ENCODE measurements around the gene CCDC197. TPM values are rescaled to one million over a fixed set of nuclear protein-coding genes. Genes with fewer than 3 reads are reported as not detected.
A peak's percentile ranks its signal among the peaks of the same experiment; 100 is the strongest.

Gene CCDC197
- total RNA-seq, 2 experiments from 2014 or later, result not detected

DNA sequence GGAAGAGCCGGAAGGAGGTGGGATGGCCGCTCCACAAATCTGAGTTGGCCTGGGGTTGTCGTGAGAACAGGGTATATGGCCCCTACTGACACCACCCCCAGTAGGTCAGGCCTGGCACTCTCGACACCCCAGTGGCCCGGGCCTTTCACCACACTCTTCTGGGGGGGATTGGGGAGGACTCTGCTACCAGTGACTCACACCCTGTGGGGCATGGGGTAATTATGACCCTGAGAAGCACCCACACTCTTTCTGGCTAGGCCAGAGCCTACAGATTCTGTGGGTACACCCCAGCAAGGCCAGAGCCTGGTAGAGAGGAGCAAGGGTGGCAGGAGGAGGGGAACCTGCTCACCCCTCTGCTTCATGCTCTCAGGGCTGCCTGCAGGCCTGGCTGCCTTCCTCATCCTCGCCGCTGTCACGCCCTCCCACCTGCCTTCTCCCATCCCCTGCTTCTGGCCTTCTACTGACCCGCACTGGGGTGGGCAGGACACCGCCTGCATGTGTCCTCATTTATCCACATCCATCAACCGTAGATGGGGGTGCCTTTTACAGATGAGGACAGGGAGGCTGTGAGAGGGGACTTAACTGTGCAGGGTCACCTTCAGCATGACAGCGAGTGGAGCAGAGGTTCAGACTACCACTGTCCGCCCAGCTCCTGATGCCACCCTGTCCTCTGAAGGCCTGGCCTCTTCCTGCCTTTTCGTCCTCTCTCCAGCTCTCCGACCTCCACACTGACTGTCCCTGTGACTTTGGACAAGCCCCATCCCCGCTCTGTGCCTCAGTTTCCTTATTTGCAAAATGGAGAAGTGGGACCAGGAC is 39.1 kb upstream of the CCDC197 start:
- no peak overlapping the region for H2AFZ ChIP-seq (ENCODE audit: low read length)
- H4K20me1 ChIP-seq (ENCODE audit: insufficient read depth, low read length), result no peaks in the 10 kb centered on the region
- peaks cover 2% of the 10 kb centered on the region; the same call in 1 of the 2 replicates for H3K36me3 ChIP-seq (ENCODE audit: insufficient read depth, low read length)
- H3K4me3 ChIP-seq (ENCODE audit: low read depth, low read length, poor library complexity, severe bottlenecking), result no peak overlapping the region
- TF ChIP-seq, protein P1, sequence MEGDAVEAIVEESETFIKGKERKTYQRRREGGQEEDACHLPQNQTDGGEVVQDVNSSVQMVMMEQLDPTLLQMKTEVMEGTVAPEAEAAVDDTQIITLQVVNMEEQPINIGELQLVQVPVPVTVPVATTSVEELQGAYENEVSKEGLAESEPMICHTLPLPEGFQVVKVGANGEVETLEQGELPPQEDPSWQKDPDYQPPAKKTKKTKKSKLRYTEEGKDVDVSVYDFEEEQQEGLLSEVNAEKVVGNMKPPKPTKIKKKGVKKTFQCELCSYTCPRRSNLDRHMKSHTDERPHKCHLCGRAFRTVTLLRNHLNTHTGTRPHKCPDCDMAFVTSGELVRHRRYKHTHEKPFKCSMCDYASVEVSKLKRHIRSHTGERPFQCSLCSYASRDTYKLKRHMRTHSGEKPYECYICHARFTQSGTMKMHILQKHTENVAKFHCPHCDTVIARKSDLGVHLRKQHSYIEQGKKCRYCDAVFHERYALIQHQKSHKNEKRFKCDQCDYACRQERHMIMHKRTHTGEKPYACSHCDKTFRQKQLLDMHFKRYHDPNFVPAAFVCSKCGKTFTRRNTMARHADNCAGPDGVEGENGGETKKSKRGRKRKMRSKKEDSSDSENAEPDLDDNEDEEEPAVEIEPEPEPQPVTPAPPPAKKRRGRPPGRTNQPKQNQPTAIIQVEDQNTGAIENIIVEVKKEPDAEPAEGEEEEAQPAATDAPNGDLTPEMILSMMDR (conservative IDR thresholded peaks at IDR 0.05; ENCODE audit: low read length), result no peak
- TF ChIP-seq EZH2phosphoT487 (IDR thresholded peaks at IDR 0.05; ENCODE audit: borderline replicate concordance, low read depth, low read length), result no peak
- H3K4me2 ChIP-seq (ENCODE audit: low read length), result peak overlapping the region; percentile 95
- H3K4me1 ChIP-seq (ENCODE audit: insufficient read depth, low read length, poor library complexity, severe bottlenecking), result peaks cover 100% of the 10 kb centered on the region
- intact Hi-C loops (cut with micrococcal nuclease; ENCODE audit: unreplicated experiment), result loop anchor here (10.0 kb wide), 2 partner anchors 1197 to 1707 kb away; partner anchors contain the start of gene DICER1
- no TSS peak for BruUV-seq (replicated peaks)
- H3K27ac ChIP-seq (ENCODE audit: low read depth, low read length, poor library complexity, severe bottlenecking), result peak overlapping the region; percentile 92
- H3K9me2 ChIP-seq (ENCODE audit: insufficient read depth, low read length), result no peaks in the 10 kb centered on the region
- ChIA-PET CTCF (ENCODE audit: unreplicated experiment) (interaction anchor here (0.5 to 1.2 kb wide), 2 partner anchors 12 to 13 kb away, joined by 3 read pairs; no protein-coding TSS in a partner anchor), POLR2A (interaction anchor here (0.7 to 6.3 kb wide), 6 partner anchors 10 to 1215 kb away, joined by 3 to 70 read pairs (median 10); partner anchors contain the start of genes ASB2, DDX24 and IFI27L1)
- H3K79me2 ChIP-seq (ENCODE audit: insufficient read depth, low read depth, low read length), result no peaks in the 10 kb centered on the region; the same call in 1 of the 2 replicates
- DNase-seq (ENCODE audit: low spot score), result no peak
- no peaks in the 10 kb centered on the region for H3K9me3 ChIP-seq (ENCODE audit: low read length)

DNA sequence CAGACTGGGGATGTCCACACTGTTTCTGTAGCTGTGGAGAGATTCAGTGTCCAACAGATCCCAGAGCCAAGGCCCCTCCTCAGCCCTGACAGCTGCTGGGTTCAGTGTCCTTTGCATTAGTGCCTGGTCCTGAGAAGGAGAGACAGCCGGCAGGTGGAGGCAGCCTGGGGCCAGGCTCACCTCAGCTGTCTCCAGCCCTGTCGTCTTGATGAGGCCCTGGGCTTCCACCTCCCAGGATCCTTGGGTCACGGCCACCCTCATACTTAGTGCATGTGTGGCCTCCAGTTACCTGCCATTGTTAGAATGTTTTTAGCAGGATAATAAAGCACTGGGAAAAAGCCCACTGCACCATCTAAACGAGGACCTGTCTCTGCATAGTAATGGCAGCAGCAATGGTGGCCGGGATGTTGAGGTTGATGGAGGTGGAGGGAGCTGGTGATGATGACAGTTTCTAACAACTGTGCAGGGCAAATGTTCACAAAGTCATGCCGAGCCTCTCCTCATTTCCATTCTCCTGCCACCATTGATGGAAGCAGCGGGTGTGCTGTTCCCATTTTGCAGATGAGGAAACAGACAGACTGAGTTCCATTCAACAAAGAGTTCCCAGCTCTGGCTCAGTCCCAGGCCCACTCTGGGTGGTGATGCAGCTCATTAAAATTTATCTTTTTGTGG is 38.4 kb upstream of the CCDC197 start:
- CTCF ChIA-PET (ENCODE audit: unreplicated experiment), result interaction anchor here (1.2 kb wide), 3 partner anchors 8 to 19 kb away, joined by 3 to 4 read pairs (median 3); no protein-coding TSS in a partner anchor
- TSS peak; percentile 79 for BruUV-seq (replicated peaks)

More for the DNA sequence above, 38.4 kb upstream of the CCDC197 start:
- no peaks in the 10 kb centered on the region; the same call in 1 of the 2 replicates for H3K79me2 ChIP-seq (ENCODE audit: insufficient read depth, low read depth, low read length)
- peak overlapping the region; percentile 95 for H3K4me2 ChIP-seq (ENCODE audit: low read length)
- H3K9me3 ChIP-seq (ENCODE audit: low read length), result no peaks in the 10 kb centered on the region
- H3K27ac ChIP-seq (ENCODE audit: low read depth, low read length, poor library complexity, severe bottlenecking), result peak overlapping the region; percentile 92
- peak overlapping the region; percentile 10; the same call in 1 of the 2 replicates for H2AFZ ChIP-seq (ENCODE audit: low read length)
- no peaks in the 10 kb centered on the region for H3K9me2 ChIP-seq (ENCODE audit: insufficient read depth, low read length)
- peak overlapping the region; percentile 51 for H3K4me3 ChIP-seq (ENCODE audit: low read depth, low read length, poor library complexity, severe bottlenecking)
- no peaks in the 10 kb centered on the region for H3K36me3 ChIP-seq (ENCODE audit: insufficient read depth, low read length)
- intact Hi-C loops (cut with micrococcal nuclease; ENCODE audit: unreplicated experiment), result loop anchor here (10.0 kb wide), 2 partner anchors 1196 to 1706 kb away; partner anchors contain the start of gene DICER1
- no peaks in the 10 kb centered on the region for H4K20me1 ChIP-seq (ENCODE audit: insufficient read depth, low read length)
- TF ChIP-seq, protein P1 (conservative IDR thresholded peaks at IDR 0.05; ENCODE audit: low read length), result no peak
- TF ChIP-seq EZH2phosphoT487 (IDR thresholded peaks at IDR 0.05; ENCODE audit: borderline replicate concordance, low read depth, low read length), result no peak
- H3K4me1 ChIP-seq (ENCODE audit: insufficient read depth, low read length, poor library complexity, severe bottlenecking), result peaks cover 100% of the 10 kb centered on the region
- DNase-seq (ENCODE audit: low spot score), result peak; percentile 27
- POLR2A ChIA-PET, result interaction anchor here (1.2 to 6.3 kb wide), 4 partner anchors 10 to 32 kb away, joined by 3 to 70 read pairs (median 12); partner anchors contain the start of gene ASB2

Data from OCI-LY7 (cell line).